Upper lobe of left lung (tissue), 6 donors: ENCODE data around the gene DGKA. TPM values are rescaled to one million over a fixed set of nuclear protein-coding genes. Genes with fewer than 3 reads are reported as not detected.
"Not testable (repeated sequence)": the region's sequence is repeated elsewhere in the genome, so short reads cannot be mapped to it uniquely, and the experiment has no call there.

ENCODE experiments used
- ATAC-seq, 2 donors: fragments of 200-7000 bp; cut with Tn5 transposase; one replicate each; pipeline ENCODE4 v1.9.1; 2022; ENCODE audit warnings: mild to moderate bottlenecking in 2 of 2, moderate library complexity in 2 of 2; ENCODE audit not compliant: low FRiP score in 2 of 2
- DNase-seq, 2 donors: peaks; one replicate each; pipeline ENCODE4 v3.0.0-alpha.2; 2019 to 2020
- H3K27ac ChIP-seq, 4 donors: fragments of 200-600 bp; sonication (generic); one replicate each; pipeline ENCODE4 v1.5.1; 2016 to 2019
- H3K27me3 ChIP-seq, 4 donors: fragments of 200-600 bp; sonication (generic); one replicate each; pipeline ENCODE4 v1.5.1; 2017 to 2019
- H3K36me3 ChIP-seq, 4 donors: fragments of 200-600 bp; sonication (generic); one replicate each; pipeline ENCODE4 v1.5.1; 2016 to 2019
- H3K4me1 ChIP-seq, 4 donors: fragments of 200-600 bp; sonication (generic); one replicate each; pipeline ENCODE4 v1.5.1; 2018 to 2019
- H3K4me3 ChIP-seq, 4 donors: fragments of 200-600 bp; sonication (generic); one replicate each; pipeline ENCODE4 v1.5.1; 2017 to 2019; ENCODE audit warnings: mild to moderate bottlenecking in 2 of 4, moderate library complexity in 1 of 4
- H3K9me3 ChIP-seq, 4 donors: fragments of 200-600 bp; sonication (generic); one replicate each; pipeline ENCODE4 v1.5.1; 2018 to 2019
- CTCF ChIP-seq, 6 experiments: fragments of 450-650 bp in 4 of 6; fragments of 200-600 bp in 2 of 6; sonication (generic) in 2 of 6; IDR thresholded peaks; one replicate each; pipeline ENCODE4 v1.5.1; 2016 to 2019; ENCODE audit warnings: antibody characterized with exemption in 6 of 6
- EP300 ChIP-seq, 4 donors: sonication (generic); formaldehyde crosslinking; IDR thresholded peaks; one replicate each; pipeline ENCODE4 v1.5.1; 2017; ENCODE audit warnings: antibody characterized with exemption in 4 of 4, control low read depth in 2 of 4
- POLR2A ChIP-seq, 4 donors: fragments of 450-650 bp; IDR thresholded peaks; one replicate each; pipeline ENCODE4 v1.5.1; 2016 to 2017; ENCODE audit warnings: antibody characterized with exemption in 4 of 4, mild to moderate bottlenecking in 2 of 4
- POLR2AphosphoS5 ChIP-seq, 2 donors: sonication (generic); formaldehyde crosslinking; IDR thresholded peaks; one replicate each; pipeline ENCODE4 v1.5.1; 2017; ENCODE audit warnings: antibody characterized with exemption in 2 of 2
- WGBS, 2 donors: methylation state at CpG; one replicate each; pipeline ENCODE4 v1.1.5; 2017 to 2018; 5-methylcytosine and 5-hydroxymethylcytosine counted together
- total RNA-seq, 6 donors: library from RNA; depleted of rRNA in 4 of 6; stranded (reverse); fragments of >200 nt in 4 of 6; gene quantifications; one replicate each; pipeline versions ENCODE4 v1.1.0 to v1.2.1, GENCODE V29; 2016 to 2021
- donor health status: DM: no; HTN: no; CAD: no; lungs with moderate emphysema.
- donor health status: DM: no; HTN: yes; CAD: no; lungs with severe emphysema.

DGKA gene
- total RNA-seq, 6 donors from 2014 or later = 16.7 to 251 (median 37.3) TPM

GRCh38 chr12:55983232-55983842, 52.4 kb downstream of the DGKA start:
- Histone ChIP-seq H3K4me1 (peaks cover 7 to 27% (median 14%) of the 10 kb centered on the region in 4 donors), H3K9me3 (no peaks in the 10 kb centered on the region), H3K27ac (peak overlapping the region in 1 of 4 donors; percentile 23), H3K4me3 (no peak overlapping the region), H3K36me3 (peaks cover 17 to 77% (median 39%) of the 10 kb centered on the region in 4 donors), H3K27me3 (no peaks in the 10 kb centered on the region)
- WGBS, 2 donors = 75 to 79% methylated on average over 4 of the region's 4 CpGs
- TF ChIP-seq EP300 (IDR thresholded peaks at IDR 0.05) = no peak
- TF ChIP-seq POLR2AphosphoS5 (IDR thresholded peaks at IDR 0.05) = no peak
- TF ChIP-seq POLR2A (IDR thresholded peaks at IDR 0.05) = no peak
- no peak for TF ChIP-seq CTCF (IDR thresholded peaks at IDR 0.05)
- no peak for DNase-seq
- ATAC-seq = no peak

- Histone ChIP-seq H3K4me1 (peaks cover under 1 to 13% (median 6%) of the 10 kb centered on the region in 4 donors), H3K27me3 (no peaks in the 10 kb centered on the region), H3K27ac (peak overlapping the region in 1 of 4 donors; percentile 27), H3K9me3 (no peaks in the 10 kb centered on the region), H3K4me3 (no peak overlapping the region), H3K36me3 (peaks cover 18 to 89% (median 51%) of the 10 kb centered on the region in 4 donors)
- no peak for ATAC-seq
- WGBS, 2 donors = 59 to 65% methylated on average over 2 of the region's 2 CpGs
- DNase-seq = no peak
- TF ChIP-seq CTCF (IDR thresholded peaks at IDR 0.05) (no peak), POLR2A (IDR thresholded peaks at IDR 0.05) (no peak), EP300 (IDR thresholded peaks at IDR 0.05) (no peak), POLR2AphosphoS5 (IDR thresholded peaks at IDR 0.05) (no peak)
These were observed 53.9 kb downstream of the DGKA start for GRCh38 chr12:55984861-55985260.

- Histone ChIP-seq H3K27ac (peak overlapping the region in 1 of 4 donors; percentile 27), H3K9me3 (no peaks in the 10 kb centered on the region), H3K4me3 (no peak overlapping the region), H3K4me1 (peaks cover 0 to 8% (median 6%) of the 10 kb centered on the region in 4 donors), H3K27me3 (no peaks in the 10 kb centered on the region), H3K36me3 (peaks cover 23 to 90% (median 55%) of the 10 kb centered on the region in 4 donors)
- TF ChIP-seq CTCF (IDR thresholded peaks at IDR 0.05) (no peak), POLR2A (IDR thresholded peaks at IDR 0.05) (no peak), EP300 (IDR thresholded peaks at IDR 0.05) (no peak), POLR2AphosphoS5 (IDR thresholded peaks at IDR 0.05) (no peak)
- 77 to 78% methylated on average over 4 of the region's 4 CpGs for WGBS, 2 donors
- DNase-seq (no peak), ATAC-seq (no peak)
These were observed 54.4 kb downstream of the DGKA start for GRCh38 chr12:55985341-55985740.

GRCh38 chr12:55985976-55986375, 55.0 kb downstream of the DGKA start:
- peaks cover 29 to 90% (median 58%) of the 10 kb centered on the region in 4 donors for H3K36me3 ChIP-seq
- DNase-seq, H3K4me1 ChIP-seq, H3K4me3 ChIP-seq, H3K9me3 ChIP-seq, H3K27ac ChIP-seq, ATAC-seq, H3K27me3 ChIP-seq: not testable (repeated sequence)
- WGBS, 2 donors = 96 to 98% methylated on average over 7 of the region's 7 CpGs

- WGBS, 2 donors = 84 to 87% methylated on average over 3 of the region's 3 CpGs
- H3K4me1 ChIP-seq = peaks cover 0 to 1% (median 0%) of the 10 kb centered on the region in 4 donors
- TF ChIP-seq POLR2A (IDR thresholded peaks at IDR 0.05) (no peak), POLR2AphosphoS5 (IDR thresholded peaks at IDR 0.05) (no peak)
- ATAC-seq (no peak), DNase-seq (no peak)
- no peak overlapping the region for H3K4me3 ChIP-seq
- H3K27ac ChIP-seq = no peak overlapping the region
- H3K27me3 ChIP-seq = no peaks in the 10 kb centered on the region
- peaks cover 45 to 93% (median 76%) of the 10 kb centered on the region in 4 donors for H3K36me3 ChIP-seq
- no peaks in the 10 kb centered on the region for H3K9me3 ChIP-seq
These were observed 60.1 kb downstream of the DGKA start for GRCh38 chr12:55991110-55991509.
